ENCODE measurements around the gene SNW1. TPM values are rescaled to one million over a fixed set of nuclear protein-coding genes. Genes with fewer than 3 reads are reported as not detected.

SNW1 gene
- total and polyA plus RNA-seq, 2 of the 4 experiments (the other 2 are of a cell fraction) = 28.2 to 30.6 TPM

DNA sequence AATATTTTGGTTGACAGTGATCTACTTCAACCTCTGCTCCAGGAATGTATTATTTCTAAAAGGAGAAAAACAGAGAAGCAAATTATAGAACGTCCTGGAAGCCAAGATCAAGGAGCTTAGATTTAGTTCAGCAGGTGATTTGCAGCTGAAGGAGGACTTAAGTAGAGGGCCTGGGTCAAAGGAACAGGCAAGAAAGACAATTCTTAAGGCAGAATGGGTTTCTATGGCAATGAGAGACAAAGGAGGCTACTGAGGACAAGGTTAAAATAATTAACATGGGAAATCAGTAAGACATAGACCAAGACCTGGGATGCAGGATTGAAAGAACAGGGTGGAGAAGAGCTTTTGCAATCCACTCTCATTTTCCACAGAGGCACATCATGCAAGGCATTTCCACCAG lies 2.4 kb upstream of the SNW1 start:
- ChIA-PET POLR2A (ENCODE audit: unreplicated experiment) (no interaction called here), CTCF (no interaction called here)
- H3K79me1 ChIP-seq (ENCODE audit: low read depth in 1 of 2, low read length in 2 of 2) = peaks cover 11 to 23% of the 10 kb centered on the region in 2 experiments
- H3K9me1 ChIP-seq (ENCODE audit: insufficient read depth, low read length) = peaks cover 7% of the 10 kb centered on the region; the same call in 1 of the 2 replicates
- no peak overlapping the region for H2BK120ac ChIP-seq (ENCODE audit: low read depth, low read length)
- H4K91ac ChIP-seq (ENCODE audit: insufficient read depth, low read depth, low read length) = no peak overlapping the region
- H4K5ac ChIP-seq (ENCODE audit: low read depth, low read length) = no peak overlapping the region
- no TSS peak for BruUV-seq (replicated peaks)
- no peak overlapping the region for H2AFZ ChIP-seq (replicated peaks; ENCODE audit: low read length, poor library complexity)
- no peak overlapping the region for H3K4ac ChIP-seq (ENCODE audit: low read depth, low read length)
- H3K4me3 ChIP-seq (ENCODE audit: insufficient read depth, low read depth, low read length) = no peak overlapping the region
- intact Hi-C loops (cut with micrococcal nuclease) (loop anchor here (5.0 kb wide), 1 partner anchor 804 kb away; no protein-coding TSS in a partner anchor), in situ Hi-C loops (cut with MboI; ENCODE audit: low sequenced_read_pairs) (no loop called here), dilution Hi-C loops (cut with HindIII; ENCODE audit: low sequenced_read_pairs, unreplicated experiment) (no loop called here)
- TF ChIP-seq RAD21 (IDR thresholded peaks at IDR 0.05; ENCODE audit: low read length) (no peak), FOS (IDR thresholded peaks at IDR 0.05; ENCODE audit: low read depth, low read length) (no peak), MXI1 (IDR thresholded peaks at IDR 0.05; ENCODE audit: borderline replicate concordance, low read depth, low read length) (no peak), MAFK (IDR thresholded peaks at IDR 0.05; ENCODE audit: low read depth, low read length) (no peak), NFE2L2 (IDR thresholded peaks at IDR 0.05; ENCODE audit: low read depth, low read length) (no peak), RCOR1 (IDR thresholded peaks at IDR 0.05; ENCODE audit: insufficient replicate concordance, low read length) (no peak)
- no peak overlapping the region for H2BK5ac ChIP-seq (ENCODE audit: low read depth, low read length, poor library complexity, severe bottlenecking)
- no peak overlapping the region for H2AK5ac ChIP-seq (ENCODE audit: low read depth, low read length)
- no peak overlapping the region for H3K9ac ChIP-seq (ENCODE audit: low read depth, low read length)
- DNase-seq (no peak), ATAC-seq (ENCODE audit: low read depth) (no peak)
- no peak overlapping the region for H2BK15ac ChIP-seq (ENCODE audit: low read depth, low read length)
- no peaks in the 10 kb centered on the region for H3K27me3 ChIP-seq (ENCODE audit: control insufficient read depth, insufficient read depth, low read length)
- no peak overlapping the region for H3K14ac ChIP-seq (replicated peaks; ENCODE audit: low read depth, low read length)
- H3K18ac ChIP-seq (ENCODE audit: low read depth, low read length) = no peak overlapping the region
- no peak overlapping the region for H3K56ac ChIP-seq (ENCODE audit: extremely low read depth, insufficient read depth, low read length)
- no peaks in the 10 kb centered on the region for H3K9me3 ChIP-seq (ENCODE audit: control insufficient read depth, insufficient read depth, low read length)
- peaks cover 12% of the 10 kb centered on the region for H4K20me1 ChIP-seq (ENCODE audit: insufficient read depth, low read length)
- peaks cover 2% of the 10 kb centered on the region; the same call in 1 of the 2 replicates for H3K4me1 ChIP-seq (ENCODE audit: control insufficient read depth, insufficient read depth, low read length)
- no peak overlapping the region for H2AK9ac ChIP-seq (replicated peaks; ENCODE audit: low read depth, low read length, poor library complexity)
- no CpG with 5 or more reads among the region's 1 CpG for WGBS, 2 experiments (ENCODE audit: extremely low coverage in 2 of 2, insufficient read length in 1 of 2)
- H3K27ac ChIP-seq (ENCODE audit: insufficient read depth, low read length) = no peak overlapping the region
- no peak overlapping the region for H3K4me2 ChIP-seq (ENCODE audit: low read depth, low read length)
- H4K8ac ChIP-seq (ENCODE audit: low read depth in 2 of 2, low read length in 2 of 2) = no peak overlapping the region
- H3K23ac ChIP-seq (ENCODE audit: low read depth, low read length) = no peak overlapping the region
- peaks cover 1% of the 10 kb centered on the region; the same call in 1 of the 2 replicates for H3K36me3 ChIP-seq (ENCODE audit: control insufficient read depth, insufficient read depth, low read length)
- H2BK20ac ChIP-seq (ENCODE audit: low read depth, low read length) = no peak overlapping the region
